GM21528 (cell line): Measurements from ENCODE around the gene PHKB.
"Not testable (repeated sequence)": the region's sequence is repeated elsewhere in the genome, so short reads cannot be mapped to it uniquely, and the experiment has no call there.

Experiments
- ATAC-seq: cut with Tn5 transposase; IDR thresholded peaks from one replicate; pipeline ENCODE4 v1.9.1; 2021; ENCODE audit warnings: mild to moderate bottlenecking, moderate library complexity; ENCODE audit not compliant: unreplicated experiment, low FRiP score

The PHKB gene

GRCh38 chr16:47468070-47468689, 7.0 kb downstream of the PHKB start:
- not testable (repeated sequence) for ATAC-seq

- ATAC-seq, result no peak
These were observed 8.1 kb downstream of the PHKB start for GRCh38 chr16:47469227-47469626.

- no peak for ATAC-seq
These were observed 9.1 kb downstream of the PHKB start for GRCh38 chr16:47470211-47470610.

- no peak for ATAC-seq
These were observed 9.7 kb downstream of the PHKB start for GRCh38 chr16:47470810-47471209.

- ATAC-seq, result not testable (repeated sequence)
These were observed 11.9 kb downstream of the PHKB start for GRCh38 chr16:47473004-47473403.

GRCh38 chr16:47473792-47474191, 12.7 kb downstream of the PHKB start:
- ATAC-seq, result no peak

- ATAC-seq, result no peak
These were observed 14.7 kb downstream of the PHKB start for GRCh38 chr16:47475786-47476185.

- ATAC-seq, result no peak
These were observed 15.7 kb downstream of the PHKB start for GRCh38 chr16:47476654-47477345.

GRCh38 chr16:47477679-47478078, 16.5 kb downstream of the PHKB start:
- ATAC-seq, result no peak

GRCh38 chr16:47480410-47480809, 19.3 kb downstream of the PHKB start:
- ATAC-seq, result no peak

- no peak for ATAC-seq
These were observed 20.7 kb downstream of the PHKB start for GRCh38 chr16:47481698-47482374.

GRCh38 chr16:47483616-47484015, 22.5 kb downstream of the PHKB start:
- ATAC-seq, result no peak

GRCh38 chr16:47486856-47487255, 25.7 kb downstream of the PHKB start:
- ATAC-seq, result no peak

- ATAC-seq, result no peak
These were observed 26.9 kb downstream of the PHKB start for GRCh38 chr16:47488051-47488450.

- no peak for ATAC-seq
These were observed 29.3 kb downstream of the PHKB start for GRCh38 chr16:47490471-47490870.

GRCh38 chr16:47492036-47492427, 30.9 kb downstream of the PHKB start:
- no peak for ATAC-seq

GRCh38 chr16:47492428-47493377, 31.6 kb downstream of the PHKB start:
- peak; percentile 69 for ATAC-seq

GRCh38 chr16:47493381-47494337, 32.5 kb downstream of the PHKB start:
- peak; percentile 53 for ATAC-seq

- no peak for ATAC-seq
These were observed 38.1 kb downstream of the PHKB start for GRCh38 chr16:47499080-47499699.
